Measurements from ENCODE around the gene EMC7.
"Not testable (repeated sequence)": the region's sequence is repeated elsewhere in the genome, so short reads cannot be mapped to it uniquely, and the experiment has no call there.

EMC7 gene

GRCh38 chr15:34125945-34126344 lies 24.3 kb upstream of the EMC7 start:
- FAIRE-seq: no peak
- TF ChIP-seq CTCF (IDR thresholded peaks at IDR 0.05; ENCODE audit: insufficient read depth, missing control alignments): no peak
- no peak for DNase-seq (ENCODE audit: insufficient read length, low spot score)

GRCh38 chr15:34124651-34125050 lies 23.0 kb upstream of the EMC7 start:
- FAIRE-seq (no peak), DNase-seq (ENCODE audit: insufficient read length, low spot score) (no peak)
- TF ChIP-seq CTCF (IDR thresholded peaks at IDR 0.05; ENCODE audit: insufficient read depth, missing control alignments): no peak

GRCh38 chr15:34122771-34123183 lies 21.1 kb upstream of the EMC7 start:
- DNase-seq (ENCODE audit: insufficient read length, low spot score) (no peak), FAIRE-seq (no peak)
- TF ChIP-seq CTCF (IDR thresholded peaks at IDR 0.05; ENCODE audit: insufficient read depth, missing control alignments): no peak

GRCh38 chr15:34121786-34122185 lies 20.1 kb upstream of the EMC7 start:
- not testable (repeated sequence) for FAIRE-seq; DNase-seq (ENCODE audit: insufficient read length, low spot score)

- not testable (repeated sequence) for FAIRE-seq; DNase-seq (ENCODE audit: insufficient read length, low spot score)
Observed at GRCh38 chr15:34120420-34120819, 18.8 kb upstream of the EMC7 start.

- TF ChIP-seq CTCF (IDR thresholded peaks at IDR 0.05; ENCODE audit: insufficient read depth, missing control alignments): peak; percentile 42
- FAIRE-seq (peak; percentile 53), DNase-seq (ENCODE audit: insufficient read length, low spot score) (no peak)
Observed at GRCh38 chr15:34119291-34119690, 17.6 kb upstream of the EMC7 start.

- no peak for DNase-seq (ENCODE audit: insufficient read length, low spot score)
- no peak for TF ChIP-seq CTCF (IDR thresholded peaks at IDR 0.05; ENCODE audit: insufficient read depth, missing control alignments)
- no peak for FAIRE-seq
Observed at GRCh38 chr15:34116620-34117019, 15.0 kb upstream of the EMC7 start.

- TF ChIP-seq CTCF (IDR thresholded peaks at IDR 0.05; ENCODE audit: insufficient read depth, missing control alignments): no peak
- DNase-seq (ENCODE audit: insufficient read length, low spot score) (no peak), FAIRE-seq (no peak)
Observed at GRCh38 chr15:34114739-34115138, 13.1 kb upstream of the EMC7 start.
